ENCODE measurements around the gene ST8SIA2.

The ST8SIA2 gene

GRCh38 chr15:92393071-92393979, at the start of gene ST8SIA2:
Gene ST8SIA2 (plus strand): TSS chr15:92393881. CDS start chr15:92394065, 184 bp downstream.
- DNase-seq (ENCODE audit: low read depth): no peak

GRCh38 chr15:92343924-92344643, 49.6 kb upstream of the ST8SIA2 start:
- no peak for DNase-seq (ENCODE audit: low read depth)

DNA sequence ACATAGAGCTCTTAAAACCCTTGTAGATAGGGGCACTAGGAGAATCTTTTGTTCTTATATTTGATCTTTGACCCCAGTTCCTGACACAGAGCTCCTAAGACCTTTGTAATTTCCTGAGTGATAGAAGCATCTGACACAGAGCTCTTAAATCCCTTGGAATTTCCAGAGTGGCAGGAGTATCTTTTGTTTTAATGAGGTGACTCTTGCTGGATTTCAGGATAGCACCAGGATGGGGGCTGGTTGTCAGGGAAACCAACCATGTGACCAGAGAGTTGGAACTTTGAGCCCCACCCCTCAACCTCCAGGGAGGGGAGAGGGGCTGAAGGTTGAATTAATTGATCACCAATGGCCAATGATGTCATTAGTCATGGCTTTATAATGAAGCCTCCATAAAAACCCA, 47.6 kb upstream of the ST8SIA2 start:
- no peak for DNase-seq (ENCODE audit: low read depth)

DNA sequence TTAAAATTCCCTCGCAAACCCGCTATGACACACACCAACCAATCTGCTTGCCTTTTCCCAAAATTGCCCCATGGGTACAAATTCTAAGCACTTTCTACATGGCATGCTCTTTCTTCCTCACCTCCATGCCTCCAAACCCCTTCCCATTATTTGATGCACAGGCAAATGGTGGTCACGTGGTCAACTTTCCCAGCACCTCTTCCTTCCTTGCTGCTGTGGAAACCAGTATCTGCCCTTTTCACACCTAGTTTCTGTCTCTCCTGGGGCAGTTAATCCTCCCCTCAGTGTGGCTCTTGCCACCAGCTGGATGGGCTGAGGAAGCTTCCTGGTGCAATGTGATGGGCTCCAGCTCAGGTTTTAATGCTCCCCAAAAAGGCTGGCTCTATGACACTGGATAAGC, 38.4 kb upstream of the ST8SIA2 start:
- DNase-seq (ENCODE audit: low read depth): no peak

- DNase-seq (ENCODE audit: low read depth): no peak
Measured at GRCh38 chr15:92361321-92362000, 32.2 kb upstream of the ST8SIA2 start.

- no peak for DNase-seq (ENCODE audit: low read depth)
Measured at GRCh38 chr15:92362001-92362350, 31.7 kb upstream of the ST8SIA2 start.

- no peak for DNase-seq (ENCODE audit: low read depth)
Measured at GRCh38 chr15:92365084-92365483, 28.6 kb upstream of the ST8SIA2 start.

- DNase-seq (ENCODE audit: low read depth): no peak
Measured at GRCh38 chr15:92365906-92366305, 27.8 kb upstream of the ST8SIA2 start.

DNA sequence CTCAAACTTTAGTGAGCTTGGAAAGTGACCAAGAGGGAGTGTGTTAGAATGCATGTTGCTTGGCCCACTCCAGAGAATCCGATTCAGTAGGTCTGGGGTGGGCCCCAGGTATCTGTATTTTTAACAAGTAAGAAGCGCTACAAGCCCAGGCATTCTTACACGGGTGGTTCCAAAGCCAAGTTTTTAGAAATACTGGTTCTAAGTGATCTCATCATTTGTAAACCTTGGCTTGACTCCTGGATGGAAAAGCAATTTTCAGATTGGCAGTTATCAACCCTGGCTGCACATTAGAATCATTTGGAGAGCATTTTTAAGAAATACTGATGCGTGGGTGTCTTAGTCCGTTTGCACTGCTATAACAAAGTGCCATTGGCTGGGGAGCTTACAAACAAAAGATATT, 27.3 kb upstream of the ST8SIA2 start:
- no peak for DNase-seq (ENCODE audit: low read depth)

GRCh38 chr15:92375057-92375456, 18.6 kb upstream of the ST8SIA2 start:
- DNase-seq (ENCODE audit: low read depth): no peak

DNA sequence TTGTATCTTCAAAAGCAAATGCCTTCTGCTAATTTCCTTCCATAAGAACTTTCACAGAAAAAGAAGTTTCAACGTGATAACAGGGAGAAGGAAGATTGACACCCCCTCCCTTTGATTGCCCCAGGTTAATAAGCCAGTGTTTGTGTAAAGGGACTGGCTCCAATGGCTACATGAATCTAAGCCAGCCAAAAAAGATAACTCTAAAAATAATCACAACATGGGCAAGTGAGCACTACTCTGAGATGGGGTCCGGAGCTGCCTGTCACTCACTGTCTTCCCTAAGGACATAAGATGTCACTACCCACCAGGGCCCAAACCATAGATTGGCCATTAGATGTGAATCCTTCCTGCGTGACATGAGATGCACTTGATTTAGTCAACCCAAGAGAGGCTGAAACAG, 17.6 kb upstream of the ST8SIA2 start:
- no peak for DNase-seq (ENCODE audit: low read depth)

DNA sequence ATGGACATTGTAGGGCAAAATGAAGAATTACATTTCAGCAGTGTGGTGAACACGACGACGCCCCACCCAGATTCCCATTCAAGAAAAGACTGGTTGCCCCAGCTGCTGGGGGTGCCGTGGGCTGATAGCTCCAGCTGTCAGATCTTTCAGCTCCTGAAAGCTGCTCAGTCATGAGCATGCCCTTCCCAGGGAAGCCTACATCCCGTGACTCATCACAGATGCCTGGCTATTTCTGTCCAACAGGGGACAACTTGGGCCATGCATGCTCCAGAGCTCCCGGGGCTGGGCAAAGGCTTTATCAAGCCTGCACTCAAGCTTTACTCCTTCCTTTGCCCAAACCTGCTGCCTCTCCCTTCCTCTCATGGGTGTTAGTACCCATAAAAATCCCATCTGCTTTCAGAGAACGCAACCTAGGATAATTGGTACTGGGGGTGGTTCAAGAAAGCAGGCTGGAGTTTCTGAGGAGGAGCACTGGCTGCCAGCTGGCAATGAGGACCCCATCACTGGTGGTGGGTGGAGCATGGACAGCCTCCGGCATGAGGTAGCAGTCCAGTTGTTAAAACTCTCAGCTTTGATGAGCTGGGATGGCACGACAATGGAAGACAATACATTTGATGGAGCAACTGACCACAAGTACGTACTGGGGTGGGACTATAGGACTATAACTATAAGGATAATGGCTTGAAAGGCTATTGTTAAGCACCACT, 16.4 kb upstream of the ST8SIA2 start:
- DNase-seq (ENCODE audit: low read depth): no peak

DNA sequence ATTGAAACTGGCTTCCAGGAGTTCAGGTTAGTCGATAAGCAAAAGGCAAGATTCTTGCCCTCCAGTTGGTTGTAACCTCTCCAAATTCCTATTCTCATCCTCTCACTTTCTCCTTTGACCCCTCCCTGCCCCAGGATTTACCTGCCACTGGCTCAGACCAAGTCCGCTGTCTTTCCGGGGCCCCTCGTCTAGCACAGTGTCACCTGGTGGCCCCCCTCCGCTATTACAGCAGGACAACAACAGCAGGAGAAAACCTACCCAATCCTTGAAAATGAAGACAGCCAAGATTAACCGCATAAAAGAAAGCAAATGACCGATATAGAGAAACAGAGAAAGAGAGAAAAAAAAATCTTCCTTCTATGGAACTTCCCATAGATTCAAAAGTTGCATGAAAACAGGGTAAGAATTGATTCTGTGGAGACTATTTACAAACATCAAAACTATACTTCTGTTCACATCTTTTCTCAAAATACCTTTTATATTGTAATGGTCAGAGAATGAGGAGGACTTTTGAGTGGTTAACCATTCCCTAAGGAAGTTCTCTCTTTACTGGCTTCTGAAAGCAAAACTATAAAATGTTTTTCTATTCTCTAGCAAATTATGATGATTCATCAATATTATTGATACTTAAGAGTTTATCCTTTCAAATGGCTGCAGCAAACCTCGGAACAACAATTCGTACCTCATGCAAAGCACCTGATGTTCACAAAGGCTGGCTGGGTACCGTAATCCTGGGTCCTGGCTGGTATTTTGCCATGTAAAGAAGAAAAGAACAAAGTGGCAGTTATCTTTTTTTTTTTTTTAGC, 10.0 kb upstream of the ST8SIA2 start:
- DNase-seq (ENCODE audit: low read depth): no peak

DNA sequence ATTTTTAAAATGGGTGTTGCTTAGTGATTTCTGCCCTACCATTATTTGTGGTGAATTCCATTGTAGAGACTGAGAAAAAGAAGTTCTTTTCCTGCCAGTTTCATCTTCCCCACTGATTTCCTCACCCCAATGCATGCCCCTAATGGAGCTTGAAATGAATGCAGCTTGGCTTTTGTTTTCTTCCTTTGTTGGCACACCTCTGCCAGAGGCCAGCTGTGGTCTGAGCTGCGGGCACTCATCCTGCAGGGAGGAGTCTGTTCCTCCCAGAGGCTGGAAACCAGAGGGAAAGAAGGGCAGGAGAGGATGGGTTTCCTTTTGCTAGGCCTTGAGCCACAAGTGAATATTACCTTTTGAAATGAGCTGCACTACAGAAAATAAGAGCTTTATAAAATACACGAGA, 9.3 kb upstream of the ST8SIA2 start:
- no peak for DNase-seq (ENCODE audit: low read depth)

- DNase-seq (ENCODE audit: low read depth): no peak
Measured at GRCh38 chr15:92385096-92385495, 8.6 kb upstream of the ST8SIA2 start.

DNA sequence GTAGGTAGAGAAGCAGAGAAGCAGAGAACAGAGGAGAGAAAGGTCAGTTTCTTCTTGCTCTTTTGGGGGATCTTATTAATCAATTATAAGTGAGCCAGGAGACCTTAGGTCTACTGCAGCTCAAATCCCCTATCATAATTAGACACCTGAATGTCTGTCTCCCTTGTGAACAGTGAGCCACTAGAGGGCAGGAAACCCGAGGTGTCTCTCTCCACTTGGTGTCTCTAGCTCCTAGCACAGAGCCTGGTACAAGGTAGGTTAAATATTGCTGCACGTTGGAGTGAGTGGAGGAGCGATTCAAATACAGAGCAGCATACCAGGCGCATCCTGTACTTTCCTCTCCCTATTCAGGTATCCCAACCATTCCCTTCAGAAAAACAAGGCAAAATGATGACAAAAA, 2.0 kb upstream of the ST8SIA2 start:
- DNase-seq (ENCODE audit: low read depth): no peak

GRCh38 chr15:92392462-92392861, 1.2 kb upstream of the ST8SIA2 start:
- no peak for DNase-seq (ENCODE audit: low read depth)

GRCh38 chr15:92393980-92394308, 263 bp downstream of the ST8SIA2 start:
- DNase-seq (ENCODE audit: low read depth): no peak

DNA sequence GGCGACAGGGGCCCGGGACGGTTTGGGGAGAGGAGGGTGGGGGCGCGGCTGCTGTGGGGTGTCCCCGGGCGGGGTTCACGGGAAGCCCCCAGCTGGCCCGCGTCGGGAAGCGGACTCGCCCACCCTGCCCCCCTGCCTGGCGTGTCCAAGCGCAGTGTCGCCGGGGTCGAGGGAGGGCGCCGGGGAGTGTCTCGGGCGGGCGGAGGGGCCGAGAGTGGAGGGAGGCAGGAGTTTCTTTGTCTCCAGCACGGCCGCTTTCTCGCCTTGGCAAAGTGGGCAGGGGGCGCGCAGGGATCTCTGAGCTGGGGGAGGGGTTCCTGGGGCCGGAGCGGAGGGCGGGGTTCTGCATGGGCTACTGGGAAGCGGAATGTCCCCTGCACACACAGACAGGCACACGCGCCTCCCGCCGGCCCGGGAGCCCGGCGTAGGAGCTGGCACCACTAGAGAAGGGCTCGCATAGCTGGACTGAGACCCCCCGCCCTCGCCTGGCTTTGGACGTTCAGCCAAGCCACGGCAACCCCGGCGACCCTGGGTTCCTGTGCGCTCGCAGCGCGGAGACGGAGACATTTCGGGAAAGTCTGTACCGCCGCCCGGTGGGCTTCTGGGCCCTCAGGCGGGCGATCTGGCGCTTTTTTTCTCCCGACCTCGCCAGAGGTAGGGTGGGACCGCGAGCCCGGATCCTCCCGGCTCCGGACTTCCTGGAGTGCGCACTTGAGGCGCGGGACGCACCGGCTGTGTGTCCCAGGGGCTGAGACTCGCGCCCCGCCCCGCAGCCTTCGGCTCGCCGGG, 822 bp downstream of the ST8SIA2 start:
- no peak for DNase-seq (ENCODE audit: low read depth)

DNA sequence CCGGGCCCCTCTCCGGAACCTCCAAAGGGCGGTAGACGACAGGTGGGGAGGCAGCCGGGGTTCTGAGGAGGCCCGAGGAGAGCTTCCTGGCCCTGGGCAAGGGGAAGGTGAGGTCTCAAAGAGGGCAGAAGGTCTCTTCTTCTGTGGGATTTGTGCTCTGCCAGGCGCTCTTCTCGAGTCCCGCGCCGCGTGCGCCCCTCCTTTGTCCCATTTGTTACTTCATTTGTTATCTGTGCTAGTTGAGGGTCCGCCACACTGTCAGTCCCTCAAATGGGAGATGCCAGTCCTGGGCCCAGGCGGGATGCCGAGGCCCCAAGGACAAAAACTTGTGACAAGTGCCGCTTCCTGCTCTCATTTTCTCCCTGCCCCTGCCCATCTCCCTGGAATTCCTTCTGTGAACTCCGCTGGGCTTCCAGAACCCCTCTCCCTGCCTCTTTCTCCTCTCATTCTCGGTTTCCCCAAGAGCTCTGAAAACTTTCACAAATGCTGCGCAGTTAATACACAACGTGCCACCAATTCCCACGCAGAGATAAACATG, 1.5 kb downstream of the ST8SIA2 start:
- no peak for DNase-seq (ENCODE audit: low read depth)
